ENCODE data around the gene CR1L.

The CR1L gene

GRCh38 chr1:207740207-207740606 lies 95.3 kb downstream of the CR1L start:
- H3K4me3 ChIP-seq (ENCODE audit: low read length), result no peak overlapping the region
- DNase-seq (ENCODE audit: low read depth), result no peak
- no peak for TF ChIP-seq CTCF (conservative IDR thresholded peaks at IDR 0.05; ENCODE audit: low read length)

GRCh38 chr1:207742850-207743555 lies 98.1 kb downstream of the CR1L start:
- TF ChIP-seq CTCF (conservative IDR thresholded peaks at IDR 0.05; ENCODE audit: low read length), result no peak
- no peak for DNase-seq (ENCODE audit: low read depth)
- H3K4me3 ChIP-seq (ENCODE audit: low read length), result no peak overlapping the region

- DNase-seq (ENCODE audit: low read depth), result no peak
- TF ChIP-seq CTCF (conservative IDR thresholded peaks at IDR 0.05; ENCODE audit: low read length), result no peak
- no peak overlapping the region for H3K4me3 ChIP-seq (ENCODE audit: low read length)
Observed at GRCh38 chr1:207744000-207744534, 99.1 kb downstream of the CR1L start.

GRCh38 chr1:207745285-207745684 lies 100.4 kb downstream of the CR1L start:
- no peak for TF ChIP-seq CTCF (conservative IDR thresholded peaks at IDR 0.05; ENCODE audit: low read length)
- DNase-seq (ENCODE audit: low read depth), result peak; percentile 32
- no peak overlapping the region for H3K4me3 ChIP-seq (ENCODE audit: low read length)

GRCh38 chr1:207745839-207746767 lies 101.2 kb downstream of the CR1L start:
- TF ChIP-seq CTCF (conservative IDR thresholded peaks at IDR 0.05; ENCODE audit: low read length), result no peak
- H3K4me3 ChIP-seq (ENCODE audit: low read length), result no peak overlapping the region
- DNase-seq (ENCODE audit: low read depth), result peak; percentile 3

- no peak overlapping the region for H3K4me3 ChIP-seq (ENCODE audit: low read length)
- no peak for TF ChIP-seq CTCF (conservative IDR thresholded peaks at IDR 0.05; ENCODE audit: low read length)
- DNase-seq (ENCODE audit: low read depth), result no peak
Observed at GRCh38 chr1:207747627-207748492, 102.9 kb downstream of the CR1L start.

Data from AG10803 (cell line).